HTERT RPE-1 (cell line): ENCODE measurements around the gene PSMB5.

ENCODE experiments used
- in situ Hi-C: fragments of 300-500 bp; cut with MboI; formaldehyde crosslinking; loops from 4 replicates; pipeline ENCODE4 v1.14.3; 2020; ENCODE audit warnings: low sequenced_read_pairs

PSMB5 gene

GRCh38 chr14:23034498-23035302 is at the start of gene PSMB5:
TSS of gene PSMB5 (minus strand) at chr14:23034900. CDS start at chr14:23034881, 19 bp downstream.
- in situ Hi-C loops: no loop called here

GRCh38 chr14:23080474-23080873 is 45.8 kb upstream of the PSMB5 start:
- in situ Hi-C loops: no loop called here

GRCh38 chr14:23079716-23080115 is 45.0 kb upstream of the PSMB5 start:
- in situ Hi-C loops: no loop called here

GRCh38 chr14:23078692-23079116 is 44.0 kb upstream of the PSMB5 start:
- in situ Hi-C loops: no loop called here

GRCh38 chr14:23077962-23078361 is 43.3 kb upstream of the PSMB5 start:
- in situ Hi-C loops: no loop called here

GRCh38 chr14:23076785-23077408 is 42.2 kb upstream of the PSMB5 start:
- in situ Hi-C loops: no loop called here

- in situ Hi-C loops: no loop called here
Observed at GRCh38 chr14:23074906-23075305, 40.2 kb upstream of the PSMB5 start.

GRCh38 chr14:23071921-23072539 is 37.3 kb upstream of the PSMB5 start:
- in situ Hi-C loops: no loop called here

- in situ Hi-C loops: no loop called here
Observed at GRCh38 chr14:23071244-23071920, 36.7 kb upstream of the PSMB5 start.

GRCh38 chr14:23070262-23071129 is 35.8 kb upstream of the PSMB5 start:
- in situ Hi-C loops: no loop called here

- in situ Hi-C loops: no loop called here
Observed at GRCh38 chr14:23069413-23069806, 34.7 kb upstream of the PSMB5 start.

GRCh38 chr14:23068789-23069412 is 34.2 kb upstream of the PSMB5 start:
- in situ Hi-C loops: no loop called here

- in situ Hi-C loops: no loop called here
Observed at GRCh38 chr14:23067847-23068788, 33.4 kb upstream of the PSMB5 start.

GRCh38 chr14:23066855-23067744 is 32.4 kb upstream of the PSMB5 start:
- in situ Hi-C loops: no loop called here

GRCh38 chr14:23066368-23066767 is 31.7 kb upstream of the PSMB5 start:
- in situ Hi-C loops: no loop called here

- in situ Hi-C loops: no loop called here
Observed at GRCh38 chr14:23063601-23064000, 28.9 kb upstream of the PSMB5 start.

GRCh38 chr14:23062002-23062401 is 27.3 kb upstream of the PSMB5 start:
- in situ Hi-C loops: no loop called here
